Spleen (tissue), 11 donors: ENCODE results near the gene PHKB. TPM values are rescaled to one million over a fixed set of nuclear protein-coding genes. Genes with fewer than 3 reads are reported as not detected.

Source experiments
- DNase-seq: peaks from one replicate; pipeline ENCODE4 v3.0.0-alpha.2; 2020
- H3K27ac ChIP-seq, 8 donors: fragments of 200-600 bp; sonication (generic) in 7 of 8; 1 replicate in 4 of 8; 2 replicates in 4 of 8; pipeline versions ENCODE4 v1.5.0 to v1.8.0; 2016 to 2021; ENCODE audit warnings: inconsistent platforms in 4 of 8, mild to moderate bottlenecking in 4 of 8, moderate library complexity in 1 of 8
- H3K27me3 ChIP-seq, 7 donors: fragments of 200-600 bp; sonication (generic) in 6 of 7; replicated peaks in 1 of 7; 1 replicate in 4 of 7; 2 replicates in 3 of 7; pipeline versions ENCODE4 v1.5.0 to v1.8.0; 2016 to 2021; ENCODE audit warnings: inconsistent platforms in 3 of 7, mild to moderate bottlenecking in 1 of 7
- H3K36me3 ChIP-seq, 6 donors: fragments of 200-600 bp; sonication (generic) in 5 of 6; 1 replicate in 4 of 6; 2 replicates in 2 of 6; pipeline versions ENCODE4 v1.5.0 to v1.8.0; 2016 to 2021; ENCODE audit warnings: inconsistent platforms in 2 of 6
- H3K4me1 ChIP-seq, 6 donors: fragments of 200-600 bp; sonication (generic) in 5 of 6; 1 replicate in 3 of 6; 2 replicates in 3 of 6; pipeline versions ENCODE4 v1.5.0 to v1.8.0; 2016 to 2021; ENCODE audit warnings: inconsistent platforms in 3 of 6
- H3K4me3 ChIP-seq, 8 donors: fragments of 200-600 bp; sonication (generic) in 7 of 8; 1 replicate in 4 of 8; 2 replicates in 4 of 8; pipeline versions ENCODE4 v1.5.0 to v1.8.0; 2016 to 2021; ENCODE audit warnings: inconsistent platforms in 4 of 8, mild to moderate bottlenecking in 4 of 8, moderate library complexity in 2 of 8
- H3K9me3 ChIP-seq, 8 donors: fragments of 200-600 bp; sonication (generic) in 7 of 8; 1 replicate in 4 of 8; 2 replicates in 4 of 8; pipeline versions ENCODE4 v1.5.0 to v1.8.0; 2016 to 2021; ENCODE audit warnings: inconsistent platforms in 4 of 8
- POLR2A ChIP-seq, 3 donors: fragments of 450-650 bp; IDR thresholded peaks; one replicate each; pipeline ENCODE4 v1.5.1; 2017; ENCODE audit warnings: antibody characterized with exemption in 3 of 3, mild to moderate bottlenecking in 1 of 3
- POLR2AphosphoS5 ChIP-seq, 3 donors: sonication (generic); formaldehyde crosslinking; IDR thresholded peaks; one replicate each; pipeline ENCODE4 v1.5.1; 2017; ENCODE audit warnings: antibody characterized with exemption in 3 of 3
- WGBS, 5 donors: extraction: QIAGEN DNeasy Blood & Tissue Kit in 3 of 5; methylation state at CpG; one replicate each; pipeline versions ENCODE4 v1.1.5 to v1.1.7; 2013 to 2018; 5-methylcytosine and 5-hydroxymethylcytosine counted together
- intact Hi-C: fragments of 100-400 bp; cut with DNase I; formaldehyde crosslinking; loops from one replicate; pipeline ENCODE4 v1.15.0; 2023; ENCODE audit warnings: low total_unique reads
- polyA plus RNA-seq, 3 donors: library from polyadenylated mRNA; stranded (reverse); fragments of 200-250 nt; gene quantifications; one replicate each; pipeline ENCODE4 v1.2.1, GENCODE V29; 2013
- total RNA-seq, 7 donors: library from RNA; depleted of rRNA in 3 of 7; stranded (reverse); fragments of >200 nt in 3 of 7; fragmentation: NEBNext Ultra II Directional in 4 of 7; extraction: Animal tissue kit (Norgen Biotek cat#: 25700) in 4 of 7; gene quantifications; one replicate each; pipeline versions ENCODE4 v1.1.0 to v1.2.1, GENCODE V29; 2016 to 2021
- TF ChIP-seq, protein P1 (sequence below), 11 experiments: fragments of 200-600 bp in 7 of 11; fragments of 450-650 bp in 4 of 11; sonication (generic) in 4 of 11; IDR thresholded peaks in 8 of 11; conservative IDR thresholded peaks in 3 of 11; 1 replicate in 7 of 11; 2 replicates in 4 of 11; pipeline versions ENCODE4 v1.4.0 to v1.8.0; 2016 to 2021; ENCODE audit warnings: antibody characterized with exemption in 11 of 11, inconsistent platforms in 4 of 11, mild to moderate bottlenecking in 1 of 11
- donor health status: healthy with polysubstance abuse.
- donor health status: DM: no; HTN: no; CAD: no; lungs with moderate emphysema.
- donor health status: DM: no; HTN: no; CAD: no.
- donor health status: Bipolar disorder and iron deficiency.
- donor health status: healthy.
- donor health status: DM: no; HTN: no; CAD: no.
- donor health status: DM: yes; HTN: yes; CAD: no.

The PHKB gene
- total and polyA plus RNA-seq, 10 donors, result 19.7 to 168 (median 99.1) TPM

DNA sequence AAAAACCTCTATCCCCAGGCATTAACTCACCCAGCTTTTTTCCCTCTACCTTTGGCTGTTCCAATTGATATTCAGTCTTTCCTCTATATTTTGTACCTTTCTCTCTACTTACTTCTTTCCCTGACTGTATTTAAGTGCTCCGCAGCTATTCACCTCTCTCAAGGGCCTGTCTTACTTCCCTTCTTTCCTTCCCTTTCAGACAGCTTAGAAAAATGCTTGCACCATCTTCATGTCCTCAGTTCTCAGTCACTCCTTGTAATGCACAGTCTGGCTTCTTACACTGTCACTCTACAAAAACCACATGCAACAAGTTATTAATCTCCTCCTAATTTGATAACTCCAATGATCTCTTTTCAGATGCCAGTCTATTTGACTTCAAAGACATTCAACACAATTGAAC, 163.4 kb downstream of the PHKB start:
- intact Hi-C loops, result no loop called here
- Histone ChIP-seq H3K4me1 (peaks cover 0 to 8% (median 0%) of the 10 kb centered on the region in 6 donors), H3K27me3 (no peaks in the 10 kb centered on the region), H3K4me3 (no peak overlapping the region), H3K36me3 (peaks cover 0 to 54% (median 0%) of the 10 kb centered on the region in 6 donors), H3K27ac (no peak overlapping the region), H3K9me3 (peaks cover 0 to 6% (median 0%) of the 10 kb centered on the region in 8 donors)
- no peak for DNase-seq
- TF ChIP-seq, protein P1, sequence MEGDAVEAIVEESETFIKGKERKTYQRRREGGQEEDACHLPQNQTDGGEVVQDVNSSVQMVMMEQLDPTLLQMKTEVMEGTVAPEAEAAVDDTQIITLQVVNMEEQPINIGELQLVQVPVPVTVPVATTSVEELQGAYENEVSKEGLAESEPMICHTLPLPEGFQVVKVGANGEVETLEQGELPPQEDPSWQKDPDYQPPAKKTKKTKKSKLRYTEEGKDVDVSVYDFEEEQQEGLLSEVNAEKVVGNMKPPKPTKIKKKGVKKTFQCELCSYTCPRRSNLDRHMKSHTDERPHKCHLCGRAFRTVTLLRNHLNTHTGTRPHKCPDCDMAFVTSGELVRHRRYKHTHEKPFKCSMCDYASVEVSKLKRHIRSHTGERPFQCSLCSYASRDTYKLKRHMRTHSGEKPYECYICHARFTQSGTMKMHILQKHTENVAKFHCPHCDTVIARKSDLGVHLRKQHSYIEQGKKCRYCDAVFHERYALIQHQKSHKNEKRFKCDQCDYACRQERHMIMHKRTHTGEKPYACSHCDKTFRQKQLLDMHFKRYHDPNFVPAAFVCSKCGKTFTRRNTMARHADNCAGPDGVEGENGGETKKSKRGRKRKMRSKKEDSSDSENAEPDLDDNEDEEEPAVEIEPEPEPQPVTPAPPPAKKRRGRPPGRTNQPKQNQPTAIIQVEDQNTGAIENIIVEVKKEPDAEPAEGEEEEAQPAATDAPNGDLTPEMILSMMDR (IDR thresholded peaks at IDR 0.05 in 8 of 11, conservative IDR thresholded peaks at IDR 0.05 in 3 of 11), result no peak
- TF ChIP-seq POLR2A (IDR thresholded peaks at IDR 0.05), result no peak
- no peak for TF ChIP-seq POLR2AphosphoS5 (IDR thresholded peaks at IDR 0.05)
- 58 to 89% (median 81%) methylated on average over 1 of the region's 1 CpG for WGBS, 5 donors

DNA sequence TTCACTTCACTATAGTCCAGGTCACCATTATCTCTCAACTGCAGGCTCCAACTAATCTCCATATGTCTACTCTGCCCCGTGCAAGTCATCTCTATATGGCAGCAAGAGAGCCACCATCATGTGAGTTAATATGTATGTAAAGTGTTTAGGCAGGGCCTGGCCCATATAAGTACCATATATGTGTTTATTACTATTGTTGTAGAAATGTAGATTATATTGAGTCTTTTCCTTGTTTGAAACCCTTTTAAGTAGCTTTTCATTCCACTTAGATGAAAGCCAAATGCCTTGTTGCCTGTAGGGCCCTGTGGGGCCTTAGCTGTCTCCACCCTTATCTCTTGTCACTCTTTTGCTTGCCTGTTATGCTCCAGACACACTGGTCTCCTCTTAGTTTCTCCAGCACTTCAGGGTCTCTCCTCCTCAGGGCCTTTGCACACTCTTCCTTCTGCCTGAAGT, 164.0 kb downstream of the PHKB start:
- intact Hi-C loops, result no loop called here
- H3K4me3 ChIP-seq, result no peak overlapping the region
- H3K27me3 ChIP-seq, result no peaks in the 10 kb centered on the region
- no peak for DNase-seq
- no peak overlapping the region for H3K27ac ChIP-seq
- 92 to 100% (median 98%) methylated on average over 1 of the region's 1 CpG for WGBS, 5 donors
- H3K36me3 ChIP-seq, result peaks cover 0 to 49% (median 0%) of the 10 kb centered on the region in 6 donors
- peaks cover 0 to 6% (median 0%) of the 10 kb centered on the region in 8 donors for H3K9me3 ChIP-seq
- H3K4me1 ChIP-seq, result peaks cover 0 to 8% (median 0%) of the 10 kb centered on the region in 6 donors
- TF ChIP-seq, protein P1 (IDR thresholded peaks at IDR 0.05 in 8 of 11, conservative IDR thresholded peaks at IDR 0.05 in 3 of 11), result no peak
- no peak for TF ChIP-seq POLR2A (IDR thresholded peaks at IDR 0.05)
- no peak for TF ChIP-seq POLR2AphosphoS5 (IDR thresholded peaks at IDR 0.05)

DNA sequence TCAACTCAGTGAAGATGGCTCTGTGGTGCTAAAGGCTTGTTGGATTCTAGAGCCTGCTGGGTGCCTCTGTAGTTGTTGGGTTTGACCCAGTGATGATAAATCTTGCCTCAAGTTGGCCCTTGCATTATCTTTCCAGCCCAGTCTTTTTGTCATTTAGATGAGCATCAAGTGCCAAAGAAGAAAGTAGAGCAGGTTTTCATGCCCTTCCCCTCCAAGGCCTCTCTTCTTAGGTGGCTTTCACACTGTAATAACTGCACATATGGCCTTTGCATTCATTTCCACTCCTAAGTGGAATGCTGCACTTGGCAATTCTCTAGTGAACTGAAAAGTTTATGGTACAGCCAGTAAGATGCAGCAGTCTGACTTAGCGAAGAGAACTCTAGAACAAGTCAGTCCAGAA, 165.1 kb downstream of the PHKB start:
- no peak for DNase-seq
- WGBS, 5 donors, result 90 to 100% (median 99%) methylated on average over 1 of the region's 1 CpG
- Histone ChIP-seq H3K36me3 (peaks cover 0 to 51% (median 0%) of the 10 kb centered on the region in 6 donors), H3K27ac (no peak overlapping the region), H3K4me3 (no peak overlapping the region), H3K9me3 (peaks cover 0 to 6% (median 0%) of the 10 kb centered on the region in 8 donors), H3K4me1 (peaks cover 0 to 8% (median 0%) of the 10 kb centered on the region in 6 donors), H3K27me3 (no peaks in the 10 kb centered on the region)
- TF ChIP-seq POLR2A (IDR thresholded peaks at IDR 0.05), result no peak
- TF ChIP-seq POLR2AphosphoS5 (IDR thresholded peaks at IDR 0.05), result no peak
- TF ChIP-seq, protein P1 (IDR thresholded peaks at IDR 0.05 in 8 of 11, conservative IDR thresholded peaks at IDR 0.05 in 3 of 11), result no peak
- intact Hi-C loops, result no loop called here

DNA sequence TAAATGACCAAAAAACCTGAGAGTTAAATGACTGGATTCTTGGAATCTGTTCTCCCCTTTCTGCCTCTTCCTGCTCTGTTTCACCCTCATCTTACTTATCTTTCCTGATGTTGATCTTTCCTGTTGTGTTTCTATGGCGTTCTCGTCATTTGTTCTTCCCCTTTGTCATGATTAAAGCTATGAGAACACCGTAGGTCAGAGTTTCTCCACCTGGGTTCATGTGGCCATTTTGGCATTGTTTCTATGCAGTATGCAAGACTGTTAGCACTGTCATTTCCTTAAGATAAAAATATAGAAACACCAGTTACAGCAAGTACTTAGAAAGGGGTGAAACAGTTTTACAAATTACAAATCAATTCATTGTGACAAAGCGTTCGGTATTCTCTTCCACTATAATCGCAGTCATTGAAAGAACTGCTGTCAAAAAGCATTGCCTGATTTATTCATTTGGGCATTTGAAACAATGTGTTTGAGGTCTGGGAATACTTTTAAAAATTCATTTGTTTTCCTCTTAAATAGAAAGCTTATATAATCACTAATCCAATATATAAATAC, 166.0 kb downstream of the PHKB start:
- 59 to 81% (median 69%) methylated on average over 6 of the region's 6 CpGs for WGBS, 5 donors
- intact Hi-C loops, result no loop called here
- Histone ChIP-seq H3K27me3 (no peaks in the 10 kb centered on the region), H3K4me1 (peaks cover 0 to 8% (median 0%) of the 10 kb centered on the region in 6 donors), H3K27ac (no peak overlapping the region), H3K9me3 (peaks cover 0 to 6% (median 0%) of the 10 kb centered on the region in 8 donors), H3K36me3 (peaks cover 0 to 53% (median 0%) of the 10 kb centered on the region in 6 donors), H3K4me3 (no peak overlapping the region)
- DNase-seq, result no peak
- TF ChIP-seq POLR2AphosphoS5 (IDR thresholded peaks at IDR 0.05) (no peak), POLR2A (IDR thresholded peaks at IDR 0.05) (no peak)
- TF ChIP-seq, protein P1 (IDR thresholded peaks at IDR 0.05 in 8 of 11, conservative IDR thresholded peaks at IDR 0.05 in 3 of 11), result no peak
